Measurements from ENCODE around the gene ACACA.

Gene ACACA

GRCh38 chr17:37090941-37091340 lies 315.7 kb downstream of the ACACA start:
- CTCF ChIA-PET: interaction anchor here (0.6 kb wide), 2 partner anchors 67 to 72 kb away, joined by 3 read pairs; no protein-coding TSS in a partner anchor
- Histone ChIP-seq H3K4me1 (ENCODE audit: control insufficient read depth, insufficient read depth, low read length) (no peaks in the 10 kb centered on the region), H3K27ac (ENCODE audit: extremely low read depth, low read depth, low read length) (no peak overlapping the region)

More at GRCh38 chr17:37090941-37091340, 315.7 kb downstream of the ACACA start:
- no peak overlapping the region for H3K4me3 ChIP-seq (ENCODE audit: low read depth, low read length)
- H3K36me3 ChIP-seq (ENCODE audit: control insufficient read depth in 2 of 2, insufficient read depth in 1 of 2, low read length in 2 of 2): peaks cover 4 to 59% of the 10 kb centered on the region in 2 experiments
- POLR2A ChIA-PET: no interaction called here
- H3K9me3 ChIP-seq (ENCODE audit: control insufficient read depth, insufficient read depth, low read depth, low read length): no peaks in the 10 kb centered on the region
- TF ChIP-seq ZNF645 (tag by site-specific recombination; IDR thresholded peaks at IDR 0.05) (no peak), ZNF585B (tag by site-specific recombination; IDR thresholded peaks at IDR 0.05) (no peak), PATZ1 (tag by site-specific recombination; IDR thresholded peaks at IDR 0.05) (no peak), OSR2 (tag by site-specific recombination; IDR thresholded peaks at IDR 0.05) (no peak), ZNF664 (tag by site-specific recombination; IDR thresholded peaks at IDR 0.05) (no peak), ZNF266 (tag by site-specific recombination; IDR thresholded peaks at IDR 0.05; ENCODE audit: low read depth) (no peak), ZNF398 (tag by site-specific recombination; IDR thresholded peaks at IDR 0.05) (no peak), REPIN1 (tag by site-specific recombination; IDR thresholded peaks at IDR 0.05; ENCODE audit: low read depth) (no peak), FEZF1 (tag by site-specific recombination; IDR thresholded peaks at IDR 0.05) (no peak), ZNF302 (tag by site-specific recombination; IDR thresholded peaks at IDR 0.05; ENCODE audit: low read depth) (no peak), EGR2 (tag by site-specific recombination; IDR thresholded peaks at IDR 0.05; ENCODE audit: low read depth) (no peak), ZNF311 (tag by site-specific recombination; IDR thresholded peaks at IDR 0.05; ENCODE audit: borderline replicate concordance) (no peak), ZNF292 (tag by site-specific recombination; IDR thresholded peaks at IDR 0.05; ENCODE audit: borderline replicate concordance, low read depth) (no peak), ZBTB11 (tag by site-specific recombination; conservative IDR thresholded peaks at IDR 0.05; ENCODE audit: low read depth) (no peak), KLF16 (tag by site-specific recombination; IDR thresholded peaks at IDR 0.05) (no peak), ZNF23 (tag by site-specific recombination; IDR thresholded peaks at IDR 0.05; ENCODE audit: borderline replicate concordance) (no peak)

Measured in HEK293 (cell line).